ENCODE data around the gene SLC12A9. TPM values are rescaled to one million over a fixed set of nuclear protein-coding genes. Genes with fewer than 3 reads are reported as not detected.

Gene SLC12A9
- total RNA-seq, 2 experiments from 2014 or later, result 28.3 to 29.5 TPM

- Mint-ChIP-seq H3K27ac (no peak overlapping the region), H3K36me3 (ENCODE audit: low read depth) (peaks cover 2% of the 10 kb centered on the region), H3K4me1 (ENCODE audit: low read depth) (peaks cover 20% of the 10 kb centered on the region), H3K9me3 (ENCODE audit: insufficient read depth) (no peaks in the 10 kb centered on the region), H3K4me3 (no peak overlapping the region), H3K27me3 (ENCODE audit: low read depth) (peaks cover 38% of the 10 kb centered on the region)
- CTCF ChIA-PET, result interaction anchor here (1.1 to 1.9 kb wide), 9 partner anchors 20 to 349 kb away, joined by 3 to 9 read pairs (median 5); partner anchors contain the start of genes POP7, SLC12A9 and SRRT
- POLR2A ChIA-PET, result interaction anchor here (1.5 kb wide), 1 partner anchor 163 kb away, joined by 4 read pairs; no protein-coding TSS in a partner anchor
- DNase-seq (peak; percentile 56), ATAC-seq (peak; percentile 22)
Observed at GRCh38 chr7:100894860-100895700, 42.6 kb downstream of the SLC12A9 start.

GRCh38 chr7:100895701-100895955 lies 43.1 kb downstream of the SLC12A9 start, which contains the start of gene ACHE:
Gene ACHE, minus strand, starts transcription at chr7:100895888. Its CDS starts 1,656 bp downstream, at chr7:100894232.
- DNase-seq (no peak), ATAC-seq (peak; percentile 8)
- peaks cover 2% of the 10 kb centered on the region for H3K36me3 Mint-ChIP-seq (ENCODE audit: low read depth)
- peak within 1 kb of the TSS; percentile 29 for H3K4me3 Mint-ChIP-seq
- no peak within 1 kb of the TSS for H3K27ac Mint-ChIP-seq
- H3K9me3 Mint-ChIP-seq (ENCODE audit: insufficient read depth), result no peaks in the 10 kb centered on the region
- H3K27me3 Mint-ChIP-seq (ENCODE audit: low read depth), result peaks cover 38% of the 10 kb centered on the region
- H3K4me1 Mint-ChIP-seq (ENCODE audit: low read depth), result peaks cover 14% of the 10 kb centered on the region
- POLR2A ChIA-PET, result interaction anchor here (1.5 kb wide), 1 partner anchor 163 kb away, joined by 4 read pairs; no protein-coding TSS in a partner anchor
- CTCF ChIA-PET, result interaction anchor here (1.1 to 1.9 kb wide), 3 partner anchors 163 to 349 kb away, joined by 3 to 9 read pairs (median 7); no protein-coding TSS in a partner anchor

GRCh38 chr7:100895956-100896731 lies 43.6 kb downstream of the SLC12A9 start:
- no peaks in the 10 kb centered on the region for H3K9me3 Mint-ChIP-seq (ENCODE audit: insufficient read depth)
- DNase-seq, result no peak
- H3K36me3 Mint-ChIP-seq (ENCODE audit: low read depth), result peaks cover 2% of the 10 kb centered on the region
- ATAC-seq, result no peak
- POLR2A ChIA-PET, result no interaction called here
- peaks cover 38% of the 10 kb centered on the region for H3K27me3 Mint-ChIP-seq (ENCODE audit: low read depth)
- CTCF ChIA-PET, result interaction anchor here (1.4 to 1.9 kb wide), 2 partner anchors 163 to 181 kb away, joined by 7 to 9 read pairs; no protein-coding TSS in a partner anchor
- peaks cover 11% of the 10 kb centered on the region for H3K4me1 Mint-ChIP-seq (ENCODE audit: low read depth)
- H3K27ac Mint-ChIP-seq, result no peak overlapping the region
- H3K4me3 Mint-ChIP-seq, result peak overlapping the region; percentile 29

- ChIA-PET POLR2A (no interaction called here), CTCF (interaction anchor here (2.2 kb wide), 1 partner anchor 162 kb away, joined by 14 read pairs; no protein-coding TSS in a partner anchor)
- H3K4me3 Mint-ChIP-seq, result no peak overlapping the region
- H3K9me3 Mint-ChIP-seq (ENCODE audit: insufficient read depth), result no peaks in the 10 kb centered on the region
- peaks cover 2% of the 10 kb centered on the region for H3K36me3 Mint-ChIP-seq (ENCODE audit: low read depth)
- peaks cover 32% of the 10 kb centered on the region for H3K27me3 Mint-ChIP-seq (ENCODE audit: low read depth)
- peaks cover 7% of the 10 kb centered on the region for H3K4me1 Mint-ChIP-seq (ENCODE audit: low read depth)
- ATAC-seq (peak; percentile 72), DNase-seq (peak; percentile 64)
- no peak overlapping the region for H3K27ac Mint-ChIP-seq
Observed at GRCh38 chr7:100896732-100897608, 44.5 kb downstream of the SLC12A9 start.

- no peak overlapping the region for H3K27ac Mint-ChIP-seq
- ATAC-seq (no peak), DNase-seq (no peak)
- no peak overlapping the region for H3K4me3 Mint-ChIP-seq
- H3K36me3 Mint-ChIP-seq (ENCODE audit: low read depth), result peaks cover 2% of the 10 kb centered on the region
- H3K4me1 Mint-ChIP-seq (ENCODE audit: low read depth), result peaks cover 7% of the 10 kb centered on the region
- H3K9me3 Mint-ChIP-seq (ENCODE audit: insufficient read depth), result no peaks in the 10 kb centered on the region
- H3K27me3 Mint-ChIP-seq (ENCODE audit: low read depth), result peaks cover 24% of the 10 kb centered on the region
- ChIA-PET POLR2A (no interaction called here), CTCF (interaction anchor here (1.0 to 2.2 kb wide), 5 partner anchors 96 to 295 kb away, joined by 3 to 14 read pairs (median 4); no protein-coding TSS in a partner anchor)
Observed at GRCh38 chr7:100897772-100898454, 45.4 kb downstream of the SLC12A9 start.

- DNase-seq, result no peak
- Mint-ChIP-seq H3K4me3 (no peak overlapping the region), H3K9me3 (ENCODE audit: insufficient read depth) (no peaks in the 10 kb centered on the region), H3K27ac (no peak overlapping the region), H3K27me3 (ENCODE audit: low read depth) (peaks cover 20% of the 10 kb centered on the region), H3K36me3 (ENCODE audit: low read depth) (peaks cover 2% of the 10 kb centered on the region), H3K4me1 (ENCODE audit: low read depth) (peaks cover 7% of the 10 kb centered on the region)
- no peak for ATAC-seq
- ChIA-PET POLR2A (no interaction called here), CTCF (interaction anchor here (1.7 to 2.0 kb wide), 2 partner anchors 159 to 293 kb away, joined by 5 to 6 read pairs; no protein-coding TSS in a partner anchor)
Observed at GRCh38 chr7:100899432-100899831, 46.9 kb downstream of the SLC12A9 start.

GRCh38 chr7:100900978-100901377 lies 48.5 kb downstream of the SLC12A9 start:
- H3K9me3 Mint-ChIP-seq (ENCODE audit: insufficient read depth), result no peaks in the 10 kb centered on the region
- POLR2A ChIA-PET, result no interaction called here
- H3K27ac Mint-ChIP-seq, result no peak overlapping the region
- no peak for DNase-seq
- peaks cover 2% of the 10 kb centered on the region for H3K36me3 Mint-ChIP-seq (ENCODE audit: low read depth)
- peaks cover 16% of the 10 kb centered on the region for H3K27me3 Mint-ChIP-seq (ENCODE audit: low read depth)
- H3K4me3 Mint-ChIP-seq, result no peak overlapping the region
- H3K4me1 Mint-ChIP-seq (ENCODE audit: low read depth), result peaks cover 5% of the 10 kb centered on the region
- CTCF ChIA-PET, result interaction anchor here (1.7 kb wide), 2 partner anchors 158 to 237 kb away, joined by 3 to 6 read pairs; no protein-coding TSS in a partner anchor
- no peak for ATAC-seq

GRCh38 chr7:100901921-100902332 lies 49.4 kb downstream of the SLC12A9 start:
- ChIA-PET POLR2A (no interaction called here), CTCF (interaction anchor here (1.6 to 1.7 kb wide), 2 partner anchors 176 to 236 kb away, joined by 3 to 7 read pairs; no protein-coding TSS in a partner anchor)
- no peak overlapping the region for H3K27ac Mint-ChIP-seq

GRCh38 chr7:100902638-100903037 lies 50.1 kb downstream of the SLC12A9 start:
- ChIA-PET POLR2A (no interaction called here), CTCF (interaction anchor here (1.6 kb wide), 1 partner anchor 175 kb away, joined by 7 read pairs; no protein-coding TSS in a partner anchor)
- H3K36me3 Mint-ChIP-seq (ENCODE audit: low read depth), result no peaks in the 10 kb centered on the region

More at GRCh38 chr7:100901921-100902332, 49.4 kb downstream of the SLC12A9 start:
- no peaks in the 10 kb centered on the region for H3K36me3 Mint-ChIP-seq (ENCODE audit: low read depth)
- H3K4me3 Mint-ChIP-seq, result no peak overlapping the region
- no peak for DNase-seq
- ATAC-seq, result no peak
- H3K4me1 Mint-ChIP-seq (ENCODE audit: low read depth), result no peaks in the 10 kb centered on the region
- peaks cover 12% of the 10 kb centered on the region for H3K27me3 Mint-ChIP-seq (ENCODE audit: low read depth)
- no peaks in the 10 kb centered on the region for H3K9me3 Mint-ChIP-seq (ENCODE audit: insufficient read depth)

GRCh38 chr7:100908512-100908911 lies 56.0 kb downstream of the SLC12A9 start:
- no peak overlapping the region for H3K27ac Mint-ChIP-seq

More at GRCh38 chr7:100902638-100903037, 50.1 kb downstream of the SLC12A9 start:
- Mint-ChIP-seq H3K4me1 (ENCODE audit: low read depth) (no peaks in the 10 kb centered on the region), H3K4me3 (no peak overlapping the region), H3K9me3 (ENCODE audit: insufficient read depth) (no peaks in the 10 kb centered on the region), H3K27ac (no peak overlapping the region), H3K27me3 (ENCODE audit: low read depth) (peaks cover 8% of the 10 kb centered on the region)
- no peak for ATAC-seq
- DNase-seq, result no peak

More at GRCh38 chr7:100908512-100908911, 56.0 kb downstream of the SLC12A9 start:
- Mint-ChIP-seq H3K4me1 (ENCODE audit: low read depth) (no peaks in the 10 kb centered on the region), H3K36me3 (ENCODE audit: low read depth) (no peaks in the 10 kb centered on the region), H3K9me3 (ENCODE audit: insufficient read depth) (no peaks in the 10 kb centered on the region), H3K27me3 (ENCODE audit: low read depth) (peaks cover 6% of the 10 kb centered on the region), H3K4me3 (no peak overlapping the region)
- POLR2A ChIA-PET, result no interaction called here
- CTCF ChIA-PET, result no interaction called here
- DNase-seq (no peak), ATAC-seq (no peak)

Measured in activated CD8-positive, alpha-beta T cell treated with anti-CD3 and anti-CD28 coated beads, Interleukin-2, amount 10 ng/mL, durations not matched to agents 7 days and 5 days (primary cell).